Loucy (cell line): ENCODE results near the gene MACROH2A1.

Experiments
- EZH2phosphoT487 ChIP-seq: fragments of 200-600 bp; IDR thresholded peaks from 2 replicates; pipeline ENCODE4 v1.6.1; 2018; ENCODE audit warnings: antibody characterized with exemption, mild to moderate bottlenecking, moderate library complexity, borderline replicate concordance
- TF ChIP-seq, protein P1 (sequence below): fragments of 200-600 bp; sonication (generic); conservative IDR thresholded peaks from 2 replicates; pipeline ENCODE4 v1.5.1; 2014; ENCODE audit warnings: mild to moderate bottlenecking, antibody characterized with exemption, low read length

DNA sequence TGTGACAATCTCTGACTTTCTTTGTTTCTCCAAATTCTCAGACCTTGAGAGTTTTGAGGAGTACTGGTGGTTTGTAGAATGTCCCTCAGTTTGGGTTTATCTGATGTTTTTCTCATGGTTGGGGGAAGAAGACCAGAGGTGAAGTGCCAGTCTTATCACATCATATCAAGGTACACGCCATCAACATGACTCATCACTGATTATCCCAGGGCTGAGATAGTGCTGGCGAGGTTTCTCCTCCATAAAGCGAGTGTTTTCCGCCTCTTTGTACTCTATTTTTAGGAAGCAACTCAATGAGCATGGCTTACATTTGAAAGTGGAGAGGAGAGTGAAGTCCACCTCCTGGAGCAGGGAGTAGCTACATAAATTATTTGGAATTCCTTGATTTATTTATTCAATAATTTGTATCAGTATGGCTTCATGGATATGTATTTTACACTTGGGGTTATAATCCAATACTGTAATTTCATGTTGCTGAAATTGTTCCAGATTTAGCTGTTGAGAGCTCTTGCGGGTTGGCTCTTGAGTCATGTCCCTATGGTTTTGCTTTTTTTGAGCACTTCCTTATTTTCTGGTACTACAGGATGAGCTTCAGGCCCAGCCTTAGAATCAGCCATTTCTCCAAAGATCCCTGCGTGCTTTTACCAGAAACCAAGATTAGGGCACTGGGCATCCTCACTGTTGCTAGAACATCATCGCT lies 24.3 kb upstream of the MACROH2A1 start:
- TF ChIP-seq, protein P1, sequence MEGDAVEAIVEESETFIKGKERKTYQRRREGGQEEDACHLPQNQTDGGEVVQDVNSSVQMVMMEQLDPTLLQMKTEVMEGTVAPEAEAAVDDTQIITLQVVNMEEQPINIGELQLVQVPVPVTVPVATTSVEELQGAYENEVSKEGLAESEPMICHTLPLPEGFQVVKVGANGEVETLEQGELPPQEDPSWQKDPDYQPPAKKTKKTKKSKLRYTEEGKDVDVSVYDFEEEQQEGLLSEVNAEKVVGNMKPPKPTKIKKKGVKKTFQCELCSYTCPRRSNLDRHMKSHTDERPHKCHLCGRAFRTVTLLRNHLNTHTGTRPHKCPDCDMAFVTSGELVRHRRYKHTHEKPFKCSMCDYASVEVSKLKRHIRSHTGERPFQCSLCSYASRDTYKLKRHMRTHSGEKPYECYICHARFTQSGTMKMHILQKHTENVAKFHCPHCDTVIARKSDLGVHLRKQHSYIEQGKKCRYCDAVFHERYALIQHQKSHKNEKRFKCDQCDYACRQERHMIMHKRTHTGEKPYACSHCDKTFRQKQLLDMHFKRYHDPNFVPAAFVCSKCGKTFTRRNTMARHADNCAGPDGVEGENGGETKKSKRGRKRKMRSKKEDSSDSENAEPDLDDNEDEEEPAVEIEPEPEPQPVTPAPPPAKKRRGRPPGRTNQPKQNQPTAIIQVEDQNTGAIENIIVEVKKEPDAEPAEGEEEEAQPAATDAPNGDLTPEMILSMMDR: no peak
- TF ChIP-seq EZH2phosphoT487: no peak
